T-cell (primary cell): ENCODE measurements around the gene HDAC9. TPM values are rescaled to one million over a fixed set of nuclear protein-coding genes. Genes with fewer than 3 reads are reported as not detected.

Experiments used
- ATAC-seq, 4 experiments: fragments of 200-7000 bp in 3 of 4; fragments of 150-1000 bp in 1 of 4; cut with Tn5 transposase; replicated peaks in 1 of 4; 1 replicate in 3 of 4; 2 replicates in 1 of 4; pipeline ENCODE4 v1.10.0; 2021; ENCODE audit warnings: moderate library complexity in 3 of 4, mild to moderate bottlenecking in 2 of 4, moderate number of reproducible peaks in 1 of 4
- CTCF ChIA-PET, 2 donors: fragments of 300-600 bp; sonication (Branson Sonifier 250); formaldehyde crosslinking; loops; one replicate each; lab custom pipeline; 2022; ENCODE audit warnings: antibody characterized with exemption in 2 of 2; lab: Charles Lee
- POLR2A ChIA-PET, 2 donors: fragments of 300-600 bp; sonication (Branson Sonifier 250); formaldehyde crosslinking; loops; one replicate each; lab custom pipeline; 2022; ENCODE audit warnings: antibody characterized with exemption in 2 of 2; lab: Charles Lee
- DNase-seq, 35 experiments: peaks; one replicate each; pipeline versions ENCODE4 v3.0.0 to v3.0.0-alpha.2; 2013 to 2023
- H3K27ac ChIP-seq: one replicate; pipeline ENCODE4 v1.5.1; 2013; ENCODE audit warnings: low read length
- H3K27me3 ChIP-seq, 2 experiments: replicated peaks in 1 of 2; 1 replicate in 1 of 2; 2 replicates in 1 of 2; pipeline versions ENCODE4 v1.6.1 to v1.7.0; 2013; ENCODE audit warnings: low read length in 1 of 2, mixed read lengths in 1 of 2; ENCODE audit not compliant: control insufficient read depth in 2 of 2, insufficient read depth in 2 of 2; ENCODE audit errors: extremely low read depth in 1 of 2
- H3K36me3 ChIP-seq, 2 donors: 1 replicate in 1 of 2; 2 replicates in 1 of 2; pipeline versions ENCODE4 v1.6.1 to v1.7.0; 2013; ENCODE audit warnings: low read length in 1 of 2; ENCODE audit not compliant: control insufficient read depth in 2 of 2, insufficient read depth in 1 of 2; ENCODE audit errors: extremely low read depth in 1 of 2
- H3K4me1 ChIP-seq, 2 experiments: 1 replicate in 1 of 2; 2 replicates in 1 of 2; pipeline versions ENCODE4 v1.6.1 to v1.7.0; 2013; ENCODE audit warnings: low read length in 2 of 2, mixed read lengths in 1 of 2; ENCODE audit not compliant: insufficient read depth in 2 of 2, control insufficient read depth in 1 of 2; ENCODE audit errors: extremely low read depth in 1 of 2
- H3K4me3 ChIP-seq, 2 donors: 1 replicate in 1 of 2; 2 replicates in 1 of 2; pipeline versions ENCODE4 v1.5.1 to v1.7.0; 2013; ENCODE audit warnings: mild to moderate bottlenecking in 2 of 2, low read length in 1 of 2, moderate library complexity in 1 of 2; ENCODE audit not compliant: control insufficient read depth in 1 of 2; ENCODE audit errors: extremely low read depth in 1 of 2
- H3K9me3 ChIP-seq: 2 replicates; pipeline ENCODE4 v1.7.0; 2013
- H3K27ac Mint-ChIP-seq, 2 donors: one replicate each; pipeline ENCODE4 v1.8.0; 2020 to 2021; ENCODE audit warnings: mild to moderate bottlenecking in 2 of 2, mixed read lengths in 2 of 2
- H3K27me3 Mint-ChIP-seq, 2 donors: one replicate each; pipeline ENCODE4 v1.8.0; 2021 to 2022; ENCODE audit warnings: mixed read lengths in 2 of 2
- H3K36me3 Mint-ChIP-seq: one replicate; pipeline ENCODE4 v1.8.0; 2021; ENCODE audit warnings: mixed read lengths
- H3K4me1 Mint-ChIP-seq, 3 donors: one replicate each; pipeline ENCODE4 v1.8.0; 2020 to 2022; ENCODE audit warnings: mixed read lengths in 3 of 3, mild to moderate bottlenecking in 1 of 3
- H3K4me3 Mint-ChIP-seq, 3 donors: one replicate each; pipeline ENCODE4 v1.8.0; 2020 to 2022; ENCODE audit warnings: mild to moderate bottlenecking in 3 of 3, mixed read lengths in 3 of 3, moderate library complexity in 3 of 3
- H3K9me3 Mint-ChIP-seq, 3 donors: one replicate each; pipeline ENCODE4 v1.8.0; 2020 to 2022; ENCODE audit warnings: mixed read lengths in 3 of 3
- WGBS: methylation state at CpG from one replicate; pipeline ENCODE4 v1.1.5; 2013; ENCODE audit warnings: missing lambda C conversion rate; ENCODE audit not compliant: insufficient coverage; 5-methylcytosine and 5-hydroxymethylcytosine counted together
- total RNA-seq, 35 experiments: library from RNA in 6 of 35; stranded (reverse) in 6 of 35; fragments of 120-200 nt in 1 of 35; gene quantifications; one replicate each; pipeline versions ENCODE4 v1.2.1 to v1.2.4 and lab custom pipeline; 2013 to 2026

The HDAC9 gene
- total RNA-seq, 5 donors from 2014 or later (not counting 1 experiment from before 2014, with no cell fraction given) = 2.8 to 6.7 (median 4.7) TPM

GRCh38 chr7:18647582-18647981, 152.0 kb downstream of the HDAC9 start:
- Mint-ChIP-seq H3K4me1 (no peaks in the 10 kb centered on the region), H3K9me3 (no peaks in the 10 kb centered on the region), H3K4me3 (no peak overlapping the region), H3K27me3 (no peaks in the 10 kb centered on the region), H3K36me3 (no peaks in the 10 kb centered on the region), H3K27ac (no peak overlapping the region)
- Histone ChIP-seq H3K27me3 (no peaks in the 10 kb centered on the region), H3K36me3 (no peaks in the 10 kb centered on the region), H3K27ac (no peak overlapping the region), H3K9me3 (no peaks in the 10 kb centered on the region), H3K4me3 (no peak overlapping the region), H3K4me1 (no peaks in the 10 kb centered on the region)
- 88% methylated on average over 4 of the region's 5 CpGs for WGBS
- no peak for ATAC-seq
- no peak for DNase-seq
- POLR2A ChIA-PET = no interaction called here
- CTCF ChIA-PET = no interaction called here

- no peak overlapping the region for H3K27ac ChIP-seq
- Mint-ChIP-seq H3K27me3 (no peaks in the 10 kb centered on the region), H3K27ac (peak overlapping the region in 1 of 2 donors; percentile 86), H3K4me1 (no peaks in the 10 kb centered on the region), H3K36me3 (no peaks in the 10 kb centered on the region), H3K9me3 (no peaks in the 10 kb centered on the region), H3K4me3 (no peak overlapping the region)
- 82% methylated on average over 2 of the region's 9 CpGs for WGBS
- ATAC-seq (peak in 1 of 4 experiments; percentile 60), DNase-seq (no peak)
- H3K36me3 ChIP-seq = no peaks in the 10 kb centered on the region
- no peaks in the 10 kb centered on the region for H3K27me3 ChIP-seq
- no peaks in the 10 kb centered on the region for H3K4me1 ChIP-seq
- no peaks in the 10 kb centered on the region for H3K9me3 ChIP-seq
- H3K4me3 ChIP-seq = no peak overlapping the region
- ChIA-PET POLR2A (no interaction called here), CTCF (no interaction called here)
Observed at GRCh38 chr7:18648849-18649758, 153.6 kb downstream of the HDAC9 start.

- ChIA-PET CTCF (no interaction called here), POLR2A (no interaction called here)
- DNase-seq (no peak), ATAC-seq (no peak)
- no peaks in the 10 kb centered on the region for H3K36me3 ChIP-seq
- no peaks in the 10 kb centered on the region for H3K4me1 Mint-ChIP-seq
- H3K27ac ChIP-seq = no peak overlapping the region
- H3K9me3 Mint-ChIP-seq = no peaks in the 10 kb centered on the region
- H3K27me3 Mint-ChIP-seq = no peaks in the 10 kb centered on the region
- H3K4me1 ChIP-seq = no peaks in the 10 kb centered on the region
- H3K36me3 Mint-ChIP-seq = no peaks in the 10 kb centered on the region
- no peak overlapping the region for H3K4me3 ChIP-seq
- no peaks in the 10 kb centered on the region for H3K27me3 ChIP-seq
- no CpG with 5 or more reads among the region's 2 CpGs for WGBS
- H3K4me3 Mint-ChIP-seq = no peak overlapping the region
- no peaks in the 10 kb centered on the region for H3K9me3 ChIP-seq
- no peak overlapping the region for H3K27ac Mint-ChIP-seq
Observed at GRCh38 chr7:18653381-18654155, 158.0 kb downstream of the HDAC9 start.

- no peak overlapping the region for H3K27ac ChIP-seq
- whole genome bisulfite sequencing = 90% methylated on average over 9 of the region's 9 CpGs
- no peaks in the 10 kb centered on the region for H3K9me3 ChIP-seq
- POLR2A ChIA-PET = no interaction called here
- no peaks in the 10 kb centered on the region for H3K4me1 ChIP-seq
- Mint-ChIP-seq H3K9me3 (no peaks in the 10 kb centered on the region), H3K27me3 (no peaks in the 10 kb centered on the region), H3K36me3 (no peaks in the 10 kb centered on the region), H3K4me1 (no peaks in the 10 kb centered on the region), H3K27ac (no peak overlapping the region), H3K4me3 (no peak overlapping the region)
- H3K27me3 ChIP-seq = no peaks in the 10 kb centered on the region
- H3K4me3 ChIP-seq = no peak overlapping the region
- CTCF ChIA-PET = no interaction called here
- DNase-seq (no peak), ATAC-seq (no peak)
- H3K36me3 ChIP-seq = no peaks in the 10 kb centered on the region
Observed at GRCh38 chr7:18654709-18655108, 159.2 kb downstream of the HDAC9 start.

- Mint-ChIP-seq H3K4me1 (no peaks in the 10 kb centered on the region), H3K4me3 (no peak overlapping the region), H3K27ac (no peak overlapping the region), H3K27me3 (no peaks in the 10 kb centered on the region), H3K9me3 (no peaks in the 10 kb centered on the region), H3K36me3 (no peaks in the 10 kb centered on the region)
- Histone ChIP-seq H3K9me3 (no peaks in the 10 kb centered on the region), H3K4me3 (no peak overlapping the region), H3K27ac (no peak overlapping the region), H3K27me3 (no peaks in the 10 kb centered on the region), H3K36me3 (no peaks in the 10 kb centered on the region), H3K4me1 (no peaks in the 10 kb centered on the region)
- DNase-seq (no peak), ATAC-seq (no peak)
- POLR2A ChIA-PET = no interaction called here
- WGBS = 77% methylated on average over 3 of the region's 3 CpGs
- CTCF ChIA-PET = no interaction called here
Observed at GRCh38 chr7:18655506-18655905, 160.0 kb downstream of the HDAC9 start.

- DNase-seq (no peak), ATAC-seq (no peak)
- Histone ChIP-seq H3K27me3 (no peaks in the 10 kb centered on the region), H3K27ac (no peak overlapping the region), H3K9me3 (no peaks in the 10 kb centered on the region), H3K36me3 (no peaks in the 10 kb centered on the region), H3K4me1 (no peaks in the 10 kb centered on the region), H3K4me3 (no peak overlapping the region)
- no peaks in the 10 kb centered on the region for H3K27me3 Mint-ChIP-seq
- CTCF ChIA-PET = interaction anchor here (0.6 kb wide), 2 partner anchors 15 to 110 kb away, joined by 3 to 4 read pairs; no protein-coding TSS in a partner anchor
- H3K4me1 Mint-ChIP-seq = no peaks in the 10 kb centered on the region
- H3K36me3 Mint-ChIP-seq = no peaks in the 10 kb centered on the region
- H3K9me3 Mint-ChIP-seq = no peaks in the 10 kb centered on the region
- H3K4me3 Mint-ChIP-seq = no peak overlapping the region
- POLR2A ChIA-PET = interaction anchor here in 1 of 2 donors (0.7 kb wide), 1 partner anchor 13 kb away, joined by 5 read pairs; no protein-coding TSS in a partner anchor
- H3K27ac Mint-ChIP-seq = no peak overlapping the region
- no CpG with 5 or more reads among the region's 1 CpG for WGBS
Observed at GRCh38 chr7:18655912-18656311, 160.4 kb downstream of the HDAC9 start.
